ENCODE measurements around the gene MAPKAP1. TPM values are rescaled to one million over a fixed set of nuclear protein-coding genes. Genes with fewer than 3 reads are reported as not detected.

The MAPKAP1 gene
- total RNA-seq, 6 donors from 2014 or later = 60.8 to 84.0 (median 71.5) TPM

- H3K4me1 ChIP-seq = peaks cover 19 to 32% (median 21%) of the 10 kb centered on the region in 4 donors
- H3K27me3 ChIP-seq = no peaks in the 10 kb centered on the region
- H3K9me3 ChIP-seq = no peaks in the 10 kb centered on the region
- ATAC-seq (ENCODE audit: low FRiP score in 2 of 2) (no peak), DNase-seq (peak in 1 of 2 donors; percentile 84)
- TF ChIP-seq POLR2A (IDR thresholded peaks at IDR 0.05) = no peak
- no peaks in the 10 kb centered on the region for H3K36me3 ChIP-seq
- H3K27ac ChIP-seq = peak overlapping the region; percentile 69 to 95 (median 84)
- 5 to 8% methylated on average over 30 of the region's 30 CpGs for WGBS, 2 donors
- peak overlapping the region; percentile 79 to 89 (median 87) for H3K4me3 ChIP-seq
These were observed 41.6 kb upstream of the MAPKAP1 start for GRCh38 chr9:125748446-125749099.

GRCh38 chr9:125747765-125748445 lies 40.9 kb upstream of the MAPKAP1 start:
- H3K4me1 ChIP-seq = peaks cover 19 to 32% (median 21%) of the 10 kb centered on the region in 4 donors
- H3K9me3 ChIP-seq = no peaks in the 10 kb centered on the region
- TF ChIP-seq POLR2A (IDR thresholded peaks at IDR 0.05) (peak in 1 of 4 donors; percentile 44), POLR2AphosphoS5 (IDR thresholded peaks at IDR 0.05) (peak in 1 of 2 donors; percentile 9), CTCF (IDR thresholded peaks at IDR 0.05) (no peak), EP300 (IDR thresholded peaks at IDR 0.05) (no peak)
- DNase-seq (peak; percentile 52 to 90), ATAC-seq (ENCODE audit: low FRiP score in 2 of 2) (peak in 1 of 2 donors; percentile 5)
- no peaks in the 10 kb centered on the region for H3K36me3 ChIP-seq
- no peaks in the 10 kb centered on the region for H3K27me3 ChIP-seq
- peak overlapping the region; percentile 79 to 89 (median 87) for H3K4me3 ChIP-seq
- 0 to 1% methylated on average over 4 to 30 of the region's 88 CpGs for WGBS, 2 donors
- H3K27ac ChIP-seq = peak overlapping the region; percentile 69 to 95 (median 84)

GRCh38 chr9:125747053-125747764 lies 40.2 kb upstream of the MAPKAP1 start, which contains the start of gene PBX3:
Gene PBX3, plus strand, starts transcription at chr9:125747373.
- WGBS, 2 donors = 0% methylated on average over 9 to 24 of the region's 107 CpGs
- peaks cover 17 to 31% (median 21%) of the 10 kb centered on the region in 4 donors for H3K4me1 ChIP-seq
- peak in 1 of 2 donors; percentile 16 for ATAC-seq (ENCODE audit: low FRiP score in 2 of 2)
- H3K27ac ChIP-seq = peak within 1 kb of the TSS; percentile 78 to 95 (median 86)
- H3K4me3 ChIP-seq = peak within 1 kb of the TSS; percentile 79 to 89 (median 87)
- H3K9me3 ChIP-seq = no peaks in the 10 kb centered on the region
- TF ChIP-seq EP300 (IDR thresholded peaks at IDR 0.05) (no peak), POLR2AphosphoS5 (IDR thresholded peaks at IDR 0.05) (peak in 1 of 2 donors; percentile 29), POLR2A (IDR thresholded peaks at IDR 0.05) (peak in 1 of 4 donors; percentile 9), CTCF (IDR thresholded peaks at IDR 0.05) (no peak)
- no peaks in the 10 kb centered on the region for H3K27me3 ChIP-seq
- no peaks in the 10 kb centered on the region for H3K36me3 ChIP-seq
- peak; percentile 57 to 94 for DNase-seq

GRCh38 chr9:125746774-125747052 lies 39.7 kb upstream of the MAPKAP1 start:
- Histone ChIP-seq H3K36me3 (no peaks in the 10 kb centered on the region), H3K4me3 (peak overlapping the region in 3 of 4 donors; percentile 79 to 88 (median 86)), H3K27me3 (no peaks in the 10 kb centered on the region), H3K27ac (peak overlapping the region; percentile 78 to 95 (median 86)), H3K4me1 (peaks cover 14 to 26% (median 21%) of the 10 kb centered on the region in 4 donors), H3K9me3 (no peaks in the 10 kb centered on the region)
- ATAC-seq (ENCODE audit: low FRiP score in 2 of 2) (no peak), DNase-seq (no peak)
- TF ChIP-seq EP300 (IDR thresholded peaks at IDR 0.05) = no peak
- TF ChIP-seq POLR2A (IDR thresholded peaks at IDR 0.05) = no peak
- no peak for TF ChIP-seq CTCF (IDR thresholded peaks at IDR 0.05)
- no peak for TF ChIP-seq POLR2AphosphoS5 (IDR thresholded peaks at IDR 0.05)
- WGBS, 2 donors = no CpG with 5 or more reads among the region's 46 CpGs
